Activated T-helper 2 cell treated with anti-CD3 and anti-CD28 coated beads, Interferon-gamma antibody, Interleukin-2, Interleukin-4, amounts not matched to agents 10 μg/mL and 5 μg/mL and 100 μg/mL, durations not matched to agents 14 hours and 24 hours and 36 hours (primary cell): ENCODE measurements around the gene EGFR. TPM values are rescaled to one million over a fixed set of nuclear protein-coding genes. Genes with fewer than 3 reads are reported as not detected.

Experiments used
- DNase-seq: peaks from one replicate; pipeline ENCODE4 v3.0.0; 2021; ENCODE audit warnings: low spot score
- H3K27ac Mint-ChIP-seq: one replicate; pipeline ENCODE4 v1.8.0; 2021; ENCODE audit warnings: mixed read lengths
- H3K27me3 Mint-ChIP-seq: one replicate; pipeline ENCODE4 v1.8.0; 2021; ENCODE audit warnings: low read depth, mixed read lengths
- H3K36me3 Mint-ChIP-seq: one replicate; pipeline ENCODE4 v1.8.0; 2021; ENCODE audit warnings: low read depth, mixed read lengths
- H3K4me1 Mint-ChIP-seq: one replicate; pipeline ENCODE4 v1.8.0; 2021; ENCODE audit warnings: low read depth, mixed read lengths
- H3K4me3 Mint-ChIP-seq: one replicate; pipeline ENCODE4 v1.8.0; 2021; ENCODE audit warnings: low read depth, mild to moderate bottlenecking, moderate library complexity, mixed read lengths
- H3K9me3 Mint-ChIP-seq: one replicate; pipeline ENCODE4 v1.8.0; 2021; ENCODE audit warnings: mixed read lengths
- intact Hi-C: fragments of 100-400 bp; cut with micrococcal nuclease; formaldehyde crosslinking; loops from one replicate; pipeline ENCODE4 v1.15.1; 2023
- total RNA-seq: library from RNA; stranded (reverse); gene quantifications from 2 replicates; pipeline ENCODE4 v1.2.3, GENCODE V29; 2022

Gene EGFR
- total RNA-seq, 1 donor from 2014 or later = not detected

DNA sequence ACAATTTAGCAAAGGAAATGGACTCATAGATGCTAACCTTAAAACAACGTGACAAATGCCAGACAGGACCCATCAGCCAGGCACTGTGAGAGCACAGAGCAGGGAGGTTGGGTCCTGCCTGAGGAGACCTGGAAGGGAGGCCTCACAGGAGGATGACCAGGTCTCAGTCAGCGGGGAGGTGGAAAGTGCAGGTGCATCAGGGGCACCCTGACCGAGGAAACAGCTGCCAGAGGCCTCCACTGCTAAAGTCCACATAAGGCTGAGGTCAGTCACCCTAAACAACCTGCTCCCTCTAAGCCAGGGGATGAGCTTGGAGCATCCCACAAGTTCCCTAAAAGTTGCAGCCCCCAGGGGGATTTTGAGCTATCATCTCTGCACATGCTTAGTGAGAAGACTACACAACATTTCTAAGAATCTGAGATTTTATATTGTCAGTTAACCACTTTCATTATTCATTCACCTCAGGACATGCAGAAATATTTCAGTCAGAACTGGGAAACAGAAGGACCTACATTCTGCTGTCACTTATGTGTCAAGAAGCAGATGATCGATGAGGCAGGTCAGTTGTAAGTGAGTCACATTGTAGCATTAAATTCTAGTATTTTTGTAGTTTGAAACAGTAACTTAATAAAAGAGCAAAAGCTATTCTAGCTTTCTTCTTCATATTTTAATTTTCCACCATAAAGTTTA is 188.8 kb downstream of the EGFR start:
- intact Hi-C loops = no loop called here
- Mint-ChIP-seq H3K4me1 (peaks cover 3% of the 10 kb centered on the region), H3K27ac (no peak overlapping the region)

GRCh38 chr7:55209366-55209765 is 190.5 kb downstream of the EGFR start:
- no peak overlapping the region for H3K27ac Mint-ChIP-seq
- peaks cover 3% of the 10 kb centered on the region for H3K4me1 Mint-ChIP-seq
- intact Hi-C loops = no loop called here
- DNase-seq = no peak
- H3K4me3 Mint-ChIP-seq = no peak overlapping the region
- H3K27me3 Mint-ChIP-seq = peaks cover 2% of the 10 kb centered on the region
- H3K9me3 Mint-ChIP-seq = no peaks in the 10 kb centered on the region
- no peaks in the 10 kb centered on the region for H3K36me3 Mint-ChIP-seq

More for the DNA sequence above, 188.8 kb downstream of the EGFR start:
- DNase-seq = no peak
- H3K9me3 Mint-ChIP-seq = no peaks in the 10 kb centered on the region
- H3K4me3 Mint-ChIP-seq = no peak overlapping the region
- peaks cover 2% of the 10 kb centered on the region for H3K27me3 Mint-ChIP-seq
- no peaks in the 10 kb centered on the region for H3K36me3 Mint-ChIP-seq

DNA sequence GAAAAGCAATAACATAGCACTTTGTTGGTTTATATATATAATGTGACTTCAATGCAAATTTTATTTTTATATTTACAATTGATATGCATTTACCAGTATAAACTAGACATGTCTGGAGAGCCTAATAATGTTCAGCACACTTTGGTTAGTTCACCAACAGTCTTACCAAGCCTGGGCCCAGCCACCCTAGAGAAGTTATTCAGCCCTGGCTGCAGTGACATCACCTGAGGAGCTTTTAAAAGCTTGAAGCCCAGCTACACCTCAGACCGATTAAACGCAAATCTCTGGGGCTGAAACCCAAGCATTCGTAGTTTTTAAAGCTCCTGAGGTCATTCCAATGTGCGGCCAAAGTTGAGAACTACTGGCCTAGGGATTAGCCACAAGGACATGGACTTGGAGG is 191.4 kb downstream of the EGFR start:
- H3K4me1 Mint-ChIP-seq = peaks cover 3% of the 10 kb centered on the region
- intact Hi-C loops = no loop called here
- no peak for DNase-seq
- H3K27me3 Mint-ChIP-seq = peaks cover 4% of the 10 kb centered on the region
- no peak overlapping the region for H3K4me3 Mint-ChIP-seq
- H3K9me3 Mint-ChIP-seq = no peaks in the 10 kb centered on the region
- H3K27ac Mint-ChIP-seq = no peak overlapping the region
- H3K36me3 Mint-ChIP-seq = no peaks in the 10 kb centered on the region

GRCh38 chr7:55210716-55211115 is 191.9 kb downstream of the EGFR start:
- intact Hi-C loops = no loop called here
- no peak for DNase-seq
- H3K27me3 Mint-ChIP-seq = peaks cover 4% of the 10 kb centered on the region
- no peaks in the 10 kb centered on the region for H3K36me3 Mint-ChIP-seq
- no peak overlapping the region for H3K4me3 Mint-ChIP-seq
- H3K27ac Mint-ChIP-seq = no peak overlapping the region
- H3K4me1 Mint-ChIP-seq = peaks cover 3% of the 10 kb centered on the region
- no peaks in the 10 kb centered on the region for H3K9me3 Mint-ChIP-seq

- H3K4me1 Mint-ChIP-seq = peaks cover under 1% of the 10 kb centered on the region
- no peak for DNase-seq
- no peaks in the 10 kb centered on the region for H3K9me3 Mint-ChIP-seq
- no peak overlapping the region for H3K4me3 Mint-ChIP-seq
- H3K27me3 Mint-ChIP-seq = peaks cover 4% of the 10 kb centered on the region
- no peak overlapping the region for H3K27ac Mint-ChIP-seq
- no peaks in the 10 kb centered on the region for H3K36me3 Mint-ChIP-seq
- intact Hi-C loops = no loop called here
These were observed 192.9 kb downstream of the EGFR start for GRCh38 chr7:55211726-55212125.

- intact Hi-C loops = no loop called here
- H3K36me3 Mint-ChIP-seq = no peaks in the 10 kb centered on the region
- H3K4me1 Mint-ChIP-seq = no peaks in the 10 kb centered on the region
- no peak overlapping the region for H3K4me3 Mint-ChIP-seq
- H3K9me3 Mint-ChIP-seq = no peaks in the 10 kb centered on the region
- no peak for DNase-seq
- H3K27ac Mint-ChIP-seq = no peak overlapping the region
- H3K27me3 Mint-ChIP-seq = peaks cover 4% of the 10 kb centered on the region
These were observed 193.4 kb downstream of the EGFR start for GRCh38 chr7:55212176-55212575.

- Mint-ChIP-seq H3K4me3 (no peak overlapping the region), H3K4me1 (no peaks in the 10 kb centered on the region), H3K27ac (no peak overlapping the region), H3K9me3 (no peaks in the 10 kb centered on the region), H3K27me3 (peaks cover 4% of the 10 kb centered on the region), H3K36me3 (no peaks in the 10 kb centered on the region)
- intact Hi-C loops = no loop called here
- DNase-seq = no peak
These were observed 194.0 kb downstream of the EGFR start for GRCh38 chr7:55212838-55213237.

DNA sequence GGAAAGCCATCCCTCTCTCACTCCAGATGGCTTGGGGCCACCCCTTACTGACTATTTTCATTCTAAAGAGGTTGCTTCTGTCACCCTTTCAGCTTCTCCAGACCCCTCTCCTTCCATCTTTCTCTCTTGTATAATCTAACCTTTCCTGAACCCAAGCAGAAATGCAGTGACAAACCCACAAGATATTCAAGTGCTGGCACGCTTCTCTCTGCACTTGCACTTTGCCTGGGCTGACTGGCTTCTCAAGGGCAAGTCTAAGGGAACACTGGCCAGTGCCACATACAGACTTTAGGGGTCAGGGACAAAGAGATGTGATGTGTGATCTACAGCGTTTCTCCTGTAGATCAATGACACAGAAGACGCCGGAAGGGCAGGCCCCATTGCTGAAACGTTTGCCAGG is 195.9 kb downstream of the EGFR start:
- H3K4me1 Mint-ChIP-seq = no peaks in the 10 kb centered on the region
- H3K27ac Mint-ChIP-seq = no peak overlapping the region
- intact Hi-C loops = no loop called here
- peaks cover 3% of the 10 kb centered on the region for H3K27me3 Mint-ChIP-seq
- DNase-seq = no peak
- no peaks in the 10 kb centered on the region for H3K9me3 Mint-ChIP-seq
- no peak overlapping the region for H3K4me3 Mint-ChIP-seq
- no peaks in the 10 kb centered on the region for H3K36me3 Mint-ChIP-seq

DNA sequence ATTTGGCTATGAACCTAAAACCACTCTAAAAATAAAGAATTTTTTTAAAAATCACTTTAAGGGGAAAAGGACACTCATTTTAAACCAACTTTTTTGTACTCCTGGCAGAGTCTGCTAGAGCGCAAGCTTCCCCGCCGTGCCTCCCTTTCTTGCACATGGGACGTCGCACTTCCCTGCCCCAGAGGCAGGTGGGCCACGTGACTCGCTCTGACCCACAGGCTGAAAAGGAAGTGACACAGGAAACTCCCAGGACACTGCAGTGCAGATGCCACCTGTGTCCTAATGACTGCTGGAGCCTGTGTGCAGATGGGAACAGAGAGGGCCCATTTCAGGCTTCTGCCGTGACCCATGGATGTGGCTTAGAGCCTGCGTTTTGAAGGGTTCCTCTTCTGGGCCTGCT is 204.2 kb downstream of the EGFR start:
- H3K4me1 Mint-ChIP-seq = no peaks in the 10 kb centered on the region
- DNase-seq = no peak
- H3K27me3 Mint-ChIP-seq = no peaks in the 10 kb centered on the region
- no peak overlapping the region for H3K27ac Mint-ChIP-seq
- H3K4me3 Mint-ChIP-seq = no peak overlapping the region
- intact Hi-C loops = no loop called here
- H3K9me3 Mint-ChIP-seq = no peaks in the 10 kb centered on the region
- no peaks in the 10 kb centered on the region for H3K36me3 Mint-ChIP-seq

GRCh38 chr7:55224111-55224510 is 205.3 kb downstream of the EGFR start:
- no peak overlapping the region for H3K27ac Mint-ChIP-seq
- no peaks in the 10 kb centered on the region for H3K4me1 Mint-ChIP-seq
- no peak for DNase-seq

DNA sequence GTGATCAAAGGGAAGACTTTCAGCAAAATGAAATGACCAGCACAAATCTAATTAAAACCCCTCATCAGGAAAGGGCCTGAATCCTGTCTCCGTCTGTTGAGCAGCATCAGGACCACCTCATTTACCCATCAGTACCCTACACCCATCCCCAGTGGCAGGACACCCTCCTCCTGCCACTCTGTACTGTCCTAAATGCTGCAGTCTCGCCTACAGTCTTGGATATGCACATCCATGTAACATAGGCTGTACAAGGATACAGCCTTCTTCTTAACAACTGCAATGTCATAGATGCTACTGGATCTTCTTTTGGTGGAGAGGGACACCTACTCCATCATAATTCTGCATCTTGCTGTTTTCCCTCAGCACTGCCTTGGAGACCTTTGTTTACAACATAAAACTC is 206.0 kb downstream of the EGFR start:
- Mint-ChIP-seq H3K4me3 (no peak overlapping the region), H3K27ac (no peak overlapping the region), H3K27me3 (peaks cover 5% of the 10 kb centered on the region), H3K9me3 (no peaks in the 10 kb centered on the region), H3K36me3 (no peaks in the 10 kb centered on the region), H3K4me1 (no peaks in the 10 kb centered on the region)
- intact Hi-C loops = no loop called here
- DNase-seq = no peak

More at GRCh38 chr7:55224111-55224510, 205.3 kb downstream of the EGFR start:
- Mint-ChIP-seq H3K4me3 (no peak overlapping the region), H3K27me3 (peaks cover 2% of the 10 kb centered on the region), H3K9me3 (no peaks in the 10 kb centered on the region), H3K36me3 (no peaks in the 10 kb centered on the region)
- intact Hi-C loops = no loop called here

GRCh38 chr7:55230014-55230413 is 211.2 kb downstream of the EGFR start:
- Mint-ChIP-seq H3K9me3 (no peaks in the 10 kb centered on the region), H3K4me1 (no peaks in the 10 kb centered on the region), H3K27me3 (peaks cover 8% of the 10 kb centered on the region), H3K36me3 (no peaks in the 10 kb centered on the region), H3K27ac (no peak overlapping the region), H3K4me3 (no peak overlapping the region)
- DNase-seq = no peak
- intact Hi-C loops = no loop called here

GRCh38 chr7:55231736-55232280 is 213.0 kb downstream of the EGFR start:
- Mint-ChIP-seq H3K36me3 (no peaks in the 10 kb centered on the region), H3K27me3 (peaks cover 8% of the 10 kb centered on the region), H3K9me3 (no peaks in the 10 kb centered on the region), H3K27ac (no peak overlapping the region), H3K4me1 (no peaks in the 10 kb centered on the region), H3K4me3 (no peak overlapping the region)
- intact Hi-C loops = no loop called here
- DNase-seq = no peak
